Myometrial cell (primary cell): ENCODE results near the gene DNAJC1. TPM values are rescaled to one million over a fixed set of nuclear protein-coding genes. Genes with fewer than 3 reads are reported as not detected.

Experiments used
- total RNA-seq: library from RNA; depleted of rRNA; stranded (reverse); fragments of >200 nt; gene quantifications from 2 replicates; pipeline ENCODE4 v1.2.3, GENCODE V29; 2015

Gene DNAJC1, protein sequence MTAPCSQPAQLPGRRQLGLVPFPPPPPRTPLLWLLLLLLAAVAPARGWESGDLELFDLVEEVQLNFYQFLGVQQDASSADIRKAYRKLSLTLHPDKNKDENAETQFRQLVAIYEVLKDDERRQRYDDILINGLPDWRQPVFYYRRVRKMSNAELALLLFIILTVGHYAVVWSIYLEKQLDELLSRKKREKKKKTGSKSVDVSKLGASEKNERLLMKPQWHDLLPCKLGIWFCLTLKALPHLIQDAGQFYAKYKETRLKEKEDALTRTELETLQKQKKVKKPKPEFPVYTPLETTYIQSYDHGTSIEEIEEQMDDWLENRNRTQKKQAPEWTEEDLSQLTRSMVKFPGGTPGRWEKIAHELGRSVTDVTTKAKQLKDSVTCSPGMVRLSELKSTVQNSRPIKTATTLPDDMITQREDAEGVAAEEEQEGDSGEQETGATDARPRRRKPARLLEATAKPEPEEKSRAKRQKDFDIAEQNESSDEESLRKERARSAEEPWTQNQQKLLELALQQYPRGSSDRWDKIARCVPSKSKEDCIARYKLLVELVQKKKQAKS
- total RNA-seq = 38.1 and 45.4 TPM in 2 replicates

DNA sequence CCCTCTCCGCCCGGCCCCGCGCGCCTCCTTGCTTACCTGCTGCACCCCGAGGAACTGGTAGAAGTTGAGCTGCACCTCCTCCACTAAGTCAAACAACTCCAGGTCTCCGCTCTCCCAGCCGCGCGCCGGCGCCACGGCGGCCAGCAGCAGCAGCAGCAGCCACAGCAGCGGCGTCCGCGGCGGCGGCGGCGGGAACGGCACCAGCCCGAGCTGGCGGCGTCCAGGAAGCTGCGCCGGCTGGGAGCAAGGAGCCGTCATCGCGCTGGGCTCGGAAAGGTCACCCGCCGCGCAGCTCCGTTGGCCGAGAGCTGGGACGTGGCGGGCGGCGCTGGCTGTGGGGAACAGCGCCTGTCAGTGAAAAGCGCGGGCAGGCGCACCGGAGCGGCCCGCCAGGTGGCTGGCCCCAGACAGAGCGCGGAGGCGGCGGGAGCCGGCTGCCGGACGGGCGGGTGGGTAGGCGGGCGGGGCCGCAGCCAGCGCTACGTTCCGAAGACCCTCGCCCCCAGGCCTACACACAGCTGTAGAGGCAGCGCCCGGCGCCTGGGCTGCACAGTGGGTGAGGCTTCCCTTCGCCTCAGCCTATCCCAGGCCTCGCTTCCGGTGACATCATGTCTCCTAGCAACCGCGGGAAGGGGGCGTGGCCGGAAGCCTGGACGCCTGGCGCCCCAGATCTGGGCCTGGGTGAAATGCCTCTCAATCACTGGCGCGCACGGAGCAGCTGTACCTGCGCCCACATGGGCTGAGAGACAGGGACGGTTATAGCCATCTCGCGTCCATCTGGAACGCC lies at the start of gene DNAJC1:
Gene DNAJC1 (minus strand): TSS at position 554 of the 787 bp plus-strand sequence. CDS start 296 bp downstream, at position 258.

Other genes with a start within 250 kb of the DNAJC1 start
- gene EBLN1, start 214.3 kb upstream of the DNAJC1 start, total RNA-seq = not detected in 2 replicates